ENCODE data around the gene RBFA. TPM values are rescaled to one million over a fixed set of nuclear protein-coding genes. Genes with fewer than 3 reads are reported as not detected.

RBFA gene
- total and polyA plus RNA-seq, 8 donors = 12.8 to 58.8 (median 24.5) TPM

DNA sequence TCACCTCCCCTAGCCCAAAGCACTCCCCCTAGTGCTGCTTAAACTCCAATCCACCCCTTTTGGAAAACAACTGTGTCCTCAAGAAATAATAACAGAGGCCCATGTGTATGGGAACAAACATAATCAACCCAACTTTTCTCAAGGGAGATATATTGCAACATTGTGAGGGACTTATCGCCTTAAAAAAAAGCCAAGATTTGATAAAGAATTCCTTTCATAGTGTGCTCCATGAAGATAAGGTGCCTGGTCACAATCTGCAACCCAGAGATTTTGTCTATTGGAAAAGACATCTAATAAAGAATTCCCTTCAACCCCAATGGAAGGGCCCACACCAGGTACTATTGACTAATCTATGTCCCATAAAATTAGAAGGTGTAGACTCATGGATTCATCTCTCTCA, 4.5 kb upstream of the RBFA start:
- Histone ChIP-seq H3K9me3 (peaks cover 3 to 41% (median 28%) of the 10 kb centered on the region in 4 donors), H3K4me1 (peaks cover 0 to 8% (median 6%) of the 10 kb centered on the region in 4 donors), H3K27ac (no peak overlapping the region), H3K27me3 (no peaks in the 10 kb centered on the region), H3K4me3 (no peak overlapping the region), H3K36me3 (peaks cover 0 to 33% (median under 1%) of the 10 kb centered on the region in 4 donors)
- no peak for DNase-seq
- TF ChIP-seq, protein P1, sequence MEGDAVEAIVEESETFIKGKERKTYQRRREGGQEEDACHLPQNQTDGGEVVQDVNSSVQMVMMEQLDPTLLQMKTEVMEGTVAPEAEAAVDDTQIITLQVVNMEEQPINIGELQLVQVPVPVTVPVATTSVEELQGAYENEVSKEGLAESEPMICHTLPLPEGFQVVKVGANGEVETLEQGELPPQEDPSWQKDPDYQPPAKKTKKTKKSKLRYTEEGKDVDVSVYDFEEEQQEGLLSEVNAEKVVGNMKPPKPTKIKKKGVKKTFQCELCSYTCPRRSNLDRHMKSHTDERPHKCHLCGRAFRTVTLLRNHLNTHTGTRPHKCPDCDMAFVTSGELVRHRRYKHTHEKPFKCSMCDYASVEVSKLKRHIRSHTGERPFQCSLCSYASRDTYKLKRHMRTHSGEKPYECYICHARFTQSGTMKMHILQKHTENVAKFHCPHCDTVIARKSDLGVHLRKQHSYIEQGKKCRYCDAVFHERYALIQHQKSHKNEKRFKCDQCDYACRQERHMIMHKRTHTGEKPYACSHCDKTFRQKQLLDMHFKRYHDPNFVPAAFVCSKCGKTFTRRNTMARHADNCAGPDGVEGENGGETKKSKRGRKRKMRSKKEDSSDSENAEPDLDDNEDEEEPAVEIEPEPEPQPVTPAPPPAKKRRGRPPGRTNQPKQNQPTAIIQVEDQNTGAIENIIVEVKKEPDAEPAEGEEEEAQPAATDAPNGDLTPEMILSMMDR (IDR thresholded peaks at IDR 0.05) = no peak
- TF ChIP-seq EP300 (IDR thresholded peaks at IDR 0.05) (no peak), POLR2A (IDR thresholded peaks at IDR 0.05) (no peak), POLR2AphosphoS5 (IDR thresholded peaks at IDR 0.05) (no peak)
- WGBS, 5 donors = 84 to 97% (median 93%) methylated on average over 1 of the region's 1 CpG
- intact Hi-C loops (cut with DNase I; ENCODE audit: low total_unique reads) = loop anchor here (10.0 kb wide), 1 partner anchor 85 kb away; no protein-coding TSS in a partner anchor

DNA sequence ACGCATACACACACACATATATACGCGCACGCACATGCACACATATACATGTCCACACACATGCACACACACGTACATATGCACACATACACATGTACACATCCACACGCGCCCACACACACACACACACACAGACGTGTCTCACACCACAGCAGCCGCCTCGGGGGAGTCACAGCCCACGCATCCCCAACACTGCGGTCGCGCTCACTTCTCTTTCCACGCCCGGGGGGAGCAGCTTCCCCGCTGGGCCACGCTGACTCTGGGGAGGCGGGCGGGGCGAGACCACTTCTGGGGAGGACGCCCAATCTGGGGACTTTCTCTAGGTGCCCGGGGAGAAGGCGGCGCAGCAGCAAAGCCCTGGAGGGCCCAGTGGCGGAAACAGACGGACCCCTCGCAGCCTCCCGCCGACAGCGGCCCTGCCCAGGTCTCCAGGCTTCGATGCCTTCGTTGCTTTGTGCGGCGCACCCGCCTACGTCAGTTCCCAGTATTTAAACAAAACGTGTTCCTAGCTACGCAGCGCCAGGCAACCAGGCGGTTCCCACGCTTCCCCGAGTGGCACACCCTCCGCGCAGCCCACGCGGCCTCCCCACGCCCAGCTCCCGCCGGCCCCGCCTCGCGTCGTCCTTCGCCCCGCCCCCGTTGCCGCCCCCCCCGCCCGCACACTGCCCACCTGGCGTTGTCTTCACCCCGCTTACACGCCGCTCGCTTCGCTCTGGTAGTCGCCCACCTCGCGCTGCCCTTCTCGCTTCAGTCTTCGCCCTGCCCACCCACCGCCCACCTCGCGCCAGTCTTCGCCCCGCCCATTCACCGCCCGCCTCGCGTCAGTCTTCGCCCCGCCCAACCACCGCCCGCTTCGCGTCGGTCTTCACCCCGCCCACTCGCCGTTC, 810 bp upstream of the RBFA start:
- Histone ChIP-seq H3K4me3 (peak overlapping the region; percentile 73 to 85 (median 80)), H3K4me1 (peaks cover 8 to 24% (median 20%) of the 10 kb centered on the region in 4 donors), H3K27ac (peak overlapping the region; percentile 80 to 92 (median 89)), H3K27me3 (no peaks in the 10 kb centered on the region), H3K36me3 (peaks cover 0 to 24% (median 15%) of the 10 kb centered on the region in 4 donors), H3K9me3 (peaks cover 0 to 9% (median 4%) of the 10 kb centered on the region in 4 donors)
- TF ChIP-seq POLR2AphosphoS5 (IDR thresholded peaks at IDR 0.05) (peak in 2 of 3 donors; percentile 73 to 84), POLR2A (IDR thresholded peaks at IDR 0.05) (no peak), EP300 (IDR thresholded peaks at IDR 0.05) (no peak)
- TF ChIP-seq, protein P1 (IDR thresholded peaks at IDR 0.05) = no peak
- no peak for DNase-seq
- intact Hi-C loops (cut with DNase I; ENCODE audit: low total_unique reads) = loop anchor here (10.0 kb wide), 1 partner anchor 89 kb away; no protein-coding TSS in a partner anchor
- 2 to 8% (median 4%) methylated on average over 55 to 90 of the region's 90 CpGs for WGBS, 5 donors

DNA sequence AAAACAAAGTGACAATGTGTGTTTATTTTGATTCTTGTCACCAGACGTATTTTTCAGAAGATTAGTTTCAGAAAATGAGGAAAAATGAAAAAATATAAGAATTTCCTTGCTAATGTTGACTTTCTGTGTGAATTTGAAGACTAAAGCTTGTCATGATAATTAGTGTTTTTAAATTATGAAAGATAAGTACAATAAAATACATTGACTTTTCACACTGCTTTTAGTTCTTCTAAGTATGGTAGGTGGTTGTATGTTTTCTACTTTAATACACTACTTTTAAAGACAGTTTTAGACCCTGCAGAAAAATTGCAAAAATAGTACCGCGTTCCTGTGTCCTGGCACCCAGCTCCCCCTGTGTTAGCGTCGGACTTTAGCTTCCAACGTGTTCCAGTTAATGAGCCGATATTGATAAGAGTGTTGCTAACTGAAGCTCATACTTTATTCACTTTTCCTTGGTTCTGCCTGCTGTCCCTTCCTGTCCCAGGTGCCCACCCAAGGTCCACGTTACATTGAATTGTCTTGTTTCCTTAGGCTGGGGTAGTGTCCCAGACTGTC, 695 bp downstream of the RBFA start:
- DNase-seq = peak in 1 of 2 donors; percentile 36
- Histone ChIP-seq H3K36me3 (peaks cover 0 to 31% (median 28%) of the 10 kb centered on the region in 4 donors), H3K27me3 (no peaks in the 10 kb centered on the region), H3K4me1 (peaks cover 8 to 24% (median 20%) of the 10 kb centered on the region in 4 donors), H3K4me3 (peak overlapping the region; percentile 73 to 85 (median 80)), H3K27ac (peak overlapping the region in 4 of 5 donors; percentile 86 to 92 (median 90)), H3K9me3 (no peaks in the 10 kb centered on the region)
- TF ChIP-seq, protein P1 (IDR thresholded peaks at IDR 0.05) = no peak
- no peak for TF ChIP-seq POLR2AphosphoS5 (IDR thresholded peaks at IDR 0.05)
- no peak for TF ChIP-seq POLR2A (IDR thresholded peaks at IDR 0.05)
- no peak for TF ChIP-seq EP300 (IDR thresholded peaks at IDR 0.05)
- intact Hi-C loops (cut with DNase I; ENCODE audit: low total_unique reads) = loop anchor here (10.0 kb wide), 1 partner anchor 90 kb away; no protein-coding TSS in a partner anchor
- WGBS, 5 donors = 6 to 15% (median 9%) methylated on average over 8 of the region's 8 CpGs

DNA sequence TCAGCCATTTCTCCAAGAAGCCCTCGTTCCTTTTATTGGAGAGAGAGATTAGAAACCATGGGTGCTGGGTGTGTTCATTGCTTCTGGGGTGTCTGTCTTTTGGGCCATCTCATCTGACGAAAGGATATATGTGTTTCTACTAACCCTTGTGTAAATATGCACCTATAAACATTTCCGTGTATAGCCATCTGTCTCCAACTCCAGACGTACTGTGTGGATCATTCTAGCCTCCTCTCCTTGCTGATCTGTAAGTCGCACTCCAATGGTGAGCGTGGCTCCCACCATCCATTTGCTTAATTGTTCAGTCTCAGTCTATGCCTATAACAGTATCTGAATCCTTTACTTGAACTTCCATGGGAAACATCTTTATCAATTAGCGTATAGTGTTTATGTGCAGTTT, 1.8 kb downstream of the RBFA start:
- intact Hi-C loops (cut with DNase I; ENCODE audit: low total_unique reads) = loop anchor here (10.0 kb wide), 1 partner anchor 91 kb away; no protein-coding TSS in a partner anchor

More for the DNA sequence above, 1.8 kb downstream of the RBFA start:
- TF ChIP-seq POLR2AphosphoS5 (IDR thresholded peaks at IDR 0.05) = no peak
- TF ChIP-seq POLR2A (IDR thresholded peaks at IDR 0.05) = no peak
- TF ChIP-seq, protein P1 (IDR thresholded peaks at IDR 0.05) = no peak
- no peak for TF ChIP-seq EP300 (IDR thresholded peaks at IDR 0.05)
- Histone ChIP-seq H3K36me3 (peaks cover 0 to 38% (median 32%) of the 10 kb centered on the region in 4 donors), H3K27ac (no peak overlapping the region), H3K9me3 (no peaks in the 10 kb centered on the region), H3K4me1 (peaks cover 8 to 24% (median 20%) of the 10 kb centered on the region in 4 donors), H3K27me3 (no peaks in the 10 kb centered on the region), H3K4me3 (no peak overlapping the region)
- no peak for DNase-seq
- 87 to 93% (median 90%) methylated on average over 7 of the region's 7 CpGs for WGBS, 5 donors

Data from stomach (tissue), 9 donors.